HG03442 (cell line): ENCODE measurements around the gene HSD17B1.
A peak's percentile ranks its signal among the peaks of the same experiment; 100 is the strongest.

Source experiments
- ATAC-seq: cut with Tn5 transposase; IDR thresholded peaks from one replicate; pipeline ENCODE4 v1.9.1; 2021; ENCODE audit warnings: mild to moderate bottlenecking, moderate library complexity; ENCODE audit not compliant: unreplicated experiment

HSD17B1 gene

GRCh38 chr17:42565523-42566214, 12.9 kb downstream of the HSD17B1 start:
- no peak for ATAC-seq

GRCh38 chr17:42566215-42566882, 13.6 kb downstream of the HSD17B1 start:
- ATAC-seq, result no peak

GRCh38 chr17:42566883-42567573, 14.3 kb downstream of the HSD17B1 start, which contains the start of gene MLX:
TSS of gene MLX (plus strand) at chr17:42567100. CDS start at chr17:42567125, 25 bp downstream.
- ATAC-seq, result peak; percentile 54

- no peak for ATAC-seq
Observed at GRCh38 chr17:42568341-42569111, 15.8 kb downstream of the HSD17B1 start.

GRCh38 chr17:42571435-42572225, 18.9 kb downstream of the HSD17B1 start:
- ATAC-seq, result no peak

- no peak for ATAC-seq
Observed at GRCh38 chr17:42573095-42573494, 20.4 kb downstream of the HSD17B1 start.

- ATAC-seq, result no peak
Observed at GRCh38 chr17:42574463-42574862, 21.7 kb downstream of the HSD17B1 start.

- no peak for ATAC-seq
Observed at GRCh38 chr17:42577140-42577531, 24.4 kb downstream of the HSD17B1 start.

GRCh38 chr17:42577532-42578281, 25.0 kb downstream of the HSD17B1 start, which contains the start of gene PSMC3IP:
TSS of gene PSMC3IP (minus strand) at chr17:42577729. CDS start at chr17:42577686, 43 bp downstream.
- ATAC-seq, result peak; percentile 76

- ATAC-seq, result peak; percentile 49
Observed at GRCh38 chr17:42578282-42578869, 25.7 kb downstream of the HSD17B1 start.

- ATAC-seq, result no peak
Observed at GRCh38 chr17:42579794-42580551, 27.2 kb downstream of the HSD17B1 start.

GRCh38 chr17:42581744-42582270, 29.1 kb downstream of the HSD17B1 start:
- no peak for ATAC-seq

- ATAC-seq, result no peak
Observed at GRCh38 chr17:42584880-42585279, 32.2 kb downstream of the HSD17B1 start.

- no peak for ATAC-seq
Observed at GRCh38 chr17:42585353-42585752, 32.6 kb downstream of the HSD17B1 start.

GRCh38 chr17:42586514-42587230, 33.9 kb downstream of the HSD17B1 start:
- no peak for ATAC-seq

GRCh38 chr17:42590886-42591285, 38.2 kb downstream of the HSD17B1 start:
- no peak for ATAC-seq

GRCh38 chr17:42591411-42591810, 38.7 kb downstream of the HSD17B1 start:
- no peak for ATAC-seq
